ENCODE data around the gene RGSL1. TPM values are rescaled to one million over a fixed set of nuclear protein-coding genes. Genes with fewer than 3 reads are reported as not detected.

RGSL1 gene
- total RNA-seq, 2 experiments from 2014 or later = not detected

DNA sequence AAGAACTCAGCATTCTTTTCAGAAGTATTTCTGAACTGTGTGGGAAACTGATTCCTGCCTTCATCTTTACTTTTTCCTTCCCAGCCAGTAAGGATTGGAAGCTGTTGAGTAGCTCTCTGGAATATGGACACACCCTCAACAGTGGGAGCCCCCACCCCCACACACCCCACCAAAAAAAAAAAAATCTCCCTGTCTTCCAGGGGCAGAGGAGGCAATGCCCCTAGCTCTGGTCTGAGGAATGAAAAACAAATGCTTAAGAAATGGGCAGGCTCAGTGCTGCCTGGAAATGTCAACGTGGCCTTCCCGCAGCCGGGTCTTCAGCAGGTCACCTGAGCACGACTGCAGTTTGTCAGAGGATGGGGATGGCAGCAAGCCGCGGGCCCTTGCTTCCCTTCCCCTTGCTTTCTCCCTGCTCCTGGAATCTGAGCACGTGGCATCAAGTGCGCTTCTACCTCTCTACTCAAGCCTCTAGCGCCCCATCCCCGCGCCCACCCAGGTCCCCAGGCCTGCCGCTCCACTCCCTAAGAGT, 153.8 kb downstream of the RGSL1 start:
- no peak overlapping the region for H3K4me3 Mint-ChIP-seq
- DNase-seq (peak; percentile 60), ATAC-seq (peak; percentile 7)
- CTCF ChIA-PET = interaction anchor here (0.5 to 23.5 kb wide), 11 partner anchors 8 to 345 kb away, joined by 3 to 772 read pairs (median 3); partner anchors contain the start of gene NPL
- H3K36me3 Mint-ChIP-seq (ENCODE audit: low read depth) = peaks cover 11% of the 10 kb centered on the region
- H3K4me1 Mint-ChIP-seq = peaks cover 36% of the 10 kb centered on the region
- no peak overlapping the region for H3K27ac Mint-ChIP-seq
- POLR2A ChIA-PET = interaction anchor here (0.6 to 1.3 kb wide), 2 partner anchors 11 to 79 kb away, joined by 3 to 16 read pairs; no protein-coding TSS in a partner anchor
- no peaks in the 10 kb centered on the region for H3K9me3 Mint-ChIP-seq (ENCODE audit: low read depth)
- H3K27me3 Mint-ChIP-seq = peaks cover 2% of the 10 kb centered on the region
- intact Hi-C loops (cut with DNase I, micrococcal nuclease) = loop anchor here (1.0 to 10.0 kb wide), 10 partner anchors 12 to 1031 kb away; partner anchors contain the start of genes DHX9 (in 2 of the 2), ARPC5 (in 1 of the 2), NPL (in 1 of the 2) and SMG7 (in 1 of the 2)

DNA sequence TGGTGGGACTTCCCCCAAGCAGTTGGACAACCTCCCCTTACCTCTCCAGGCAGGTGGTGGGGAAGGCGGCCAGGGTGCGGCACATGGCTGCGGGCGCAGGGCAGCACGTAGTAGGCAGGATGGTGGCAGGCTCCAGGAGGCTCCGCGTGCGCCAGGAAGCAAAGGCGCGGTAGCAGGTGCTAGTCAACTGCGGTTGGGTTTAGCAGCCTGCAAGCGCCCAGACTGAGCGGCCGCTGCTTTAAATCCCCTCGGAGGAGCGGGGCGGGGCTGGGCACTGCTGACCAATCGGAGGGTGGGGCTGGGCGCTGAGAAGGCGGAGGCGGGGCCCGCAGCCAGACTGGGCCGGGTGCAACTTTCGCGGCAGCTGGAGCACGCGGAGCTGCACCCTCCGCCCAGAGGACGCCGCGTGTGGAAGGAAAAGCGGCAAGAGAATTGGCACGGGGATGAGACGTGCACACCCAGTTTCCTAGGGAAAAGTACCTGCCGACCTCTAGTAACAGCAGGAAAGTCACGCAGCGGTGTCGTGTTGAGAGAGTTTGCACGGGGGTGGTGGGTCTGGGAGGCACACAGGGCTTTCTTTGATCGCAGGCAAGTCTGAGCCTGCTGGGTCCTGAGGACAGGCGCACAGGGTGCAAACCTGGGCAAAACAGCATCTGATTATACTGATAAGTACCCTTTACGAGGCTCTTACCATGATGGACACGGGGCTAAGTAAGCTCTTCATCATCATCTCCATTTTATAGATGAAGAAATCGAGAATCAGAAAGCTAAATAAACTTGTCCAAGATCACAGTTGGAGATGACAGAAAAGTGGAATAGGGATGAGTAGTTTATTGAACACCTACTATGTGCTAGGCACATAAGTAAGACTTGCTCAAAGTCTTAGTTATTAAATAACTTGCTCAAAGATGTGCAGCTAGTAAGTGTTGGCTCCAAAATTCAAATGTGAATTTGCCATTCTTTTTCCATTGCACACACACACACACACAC, 154.5 kb downstream of the RGSL1 start, which contains the start of gene RGS16:
RGS16 (minus strand) TSS at position 215 of the 990 bp plus-strand sequence; CDS start at position 85, 130 bp downstream.
- DNase-seq = peak; percentile 97
- H3K4me3 Mint-ChIP-seq = no peak within 1 kb of the TSS
- H3K9me3 Mint-ChIP-seq (ENCODE audit: low read depth) = no peaks in the 10 kb centered on the region
- ChIA-PET CTCF (interaction anchor here (0.9 to 23.5 kb wide), 6 partner anchors 9 to 182 kb away, joined by 3 to 772 read pairs (median 17); partner anchors contain the start of gene NPL), POLR2A (interaction anchor here (0.7 to 3.6 kb wide), 2 partner anchors 11 to 14 kb away, joined by 3 to 23 read pairs; no protein-coding TSS in a partner anchor)
- peak within 1 kb of the TSS; percentile 70 for H3K27ac Mint-ChIP-seq
- ATAC-seq = peak; percentile 88
- peaks cover 4% of the 10 kb centered on the region for H3K36me3 Mint-ChIP-seq (ENCODE audit: low read depth)
- intact Hi-C loops (cut with DNase I, micrococcal nuclease) = loop anchor here (1.0 to 10.0 kb wide), 8 partner anchors 11 to 1030 kb away; partner anchors contain the start of genes DHX9 (in 2 of the 2), ARPC5 (in 1 of the 2), NPL (in 1 of the 2) and SMG7 (in 1 of the 2)
- H3K4me1 Mint-ChIP-seq = peaks cover 43% of the 10 kb centered on the region
- peaks cover 6% of the 10 kb centered on the region for H3K27me3 Mint-ChIP-seq

DNA sequence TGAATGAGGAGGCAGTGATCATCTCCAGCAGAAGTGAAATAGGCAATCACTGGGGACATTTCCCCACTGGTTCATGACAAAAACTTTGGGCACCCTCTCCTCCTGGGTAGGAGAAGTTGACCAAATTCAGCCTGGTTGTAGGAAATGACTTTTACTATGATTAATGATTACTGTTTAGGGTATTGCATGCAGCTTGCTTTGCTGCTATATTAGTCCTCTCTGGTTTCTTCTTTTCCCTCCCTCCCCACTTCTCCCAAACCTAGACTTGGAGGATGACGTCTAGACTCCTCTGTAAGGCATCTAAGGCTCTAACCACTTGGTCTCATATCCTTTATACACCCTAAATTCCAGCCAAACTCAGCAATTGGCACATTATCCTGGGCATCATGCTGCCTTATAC, 157.6 kb downstream of the RGSL1 start:
- DNase-seq (no peak), ATAC-seq (no peak)
- CTCF ChIA-PET = interaction anchor here (1.8 to 23.5 kb wide), 4 partner anchors 8 to 179 kb away, joined by 8 to 772 read pairs (median 36); partner anchors contain the start of gene NPL
- H3K9me3 Mint-ChIP-seq (ENCODE audit: low read depth) = no peaks in the 10 kb centered on the region
- H3K4me3 Mint-ChIP-seq = no peak overlapping the region
- peaks cover 23% of the 10 kb centered on the region for H3K27me3 Mint-ChIP-seq
- H3K36me3 Mint-ChIP-seq (ENCODE audit: low read depth) = no peaks in the 10 kb centered on the region
- intact Hi-C loops (cut with DNase I, micrococcal nuclease) = loop anchor here in 1 of 2 experiments (10.0 kb wide), 2 partner anchors 867 to 1027 kb away; partner anchors contain the start of genes ARPC5 and SMG7
- POLR2A ChIA-PET = interaction anchor here (3.6 kb wide), 1 partner anchor 8 kb away, joined by 23 read pairs; no protein-coding TSS in a partner anchor
- no peak overlapping the region for H3K27ac Mint-ChIP-seq
- H3K4me1 Mint-ChIP-seq = peaks cover 45% of the 10 kb centered on the region

DNA sequence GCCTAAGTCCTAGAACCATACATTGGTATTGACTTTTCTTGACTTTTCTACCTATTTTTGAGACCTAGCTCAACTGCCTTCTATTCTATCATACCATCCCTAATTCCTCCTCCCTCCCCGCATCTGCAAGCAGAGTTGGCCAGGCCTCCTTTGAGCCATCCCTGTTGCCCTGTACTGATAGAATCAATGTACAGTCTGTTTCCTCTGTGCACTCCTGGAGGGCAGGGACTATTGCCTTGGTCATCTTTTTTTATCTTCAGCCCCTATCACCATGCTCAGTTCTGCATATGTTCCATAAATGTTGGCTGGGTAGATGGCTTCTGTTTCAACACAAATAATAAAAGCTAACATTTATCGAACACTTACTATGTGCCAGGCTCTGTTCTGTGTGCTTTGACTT, 158.3 kb downstream of the RGSL1 start:
- POLR2A ChIA-PET = no interaction called here
- CTCF ChIA-PET = interaction anchor here (5.8 to 23.5 kb wide), 2 partner anchors 12 to 178 kb away, joined by 57 to 772 read pairs; partner anchors contain the start of gene NPL
- DNase-seq = no peak
- ATAC-seq = no peak
- H3K36me3 Mint-ChIP-seq (ENCODE audit: low read depth) = no peaks in the 10 kb centered on the region
- peaks cover 42% of the 10 kb centered on the region for H3K4me1 Mint-ChIP-seq
- intact Hi-C loops (cut with DNase I, micrococcal nuclease) = loop anchor here in 1 of 2 experiments (10.0 kb wide), 2 partner anchors 867 to 1027 kb away; partner anchors contain the start of genes ARPC5 and SMG7
- no peak overlapping the region for H3K27ac Mint-ChIP-seq
- H3K9me3 Mint-ChIP-seq (ENCODE audit: low read depth) = no peaks in the 10 kb centered on the region
- H3K4me3 Mint-ChIP-seq = no peak overlapping the region
- H3K27me3 Mint-ChIP-seq = peaks cover 28% of the 10 kb centered on the region

DNA sequence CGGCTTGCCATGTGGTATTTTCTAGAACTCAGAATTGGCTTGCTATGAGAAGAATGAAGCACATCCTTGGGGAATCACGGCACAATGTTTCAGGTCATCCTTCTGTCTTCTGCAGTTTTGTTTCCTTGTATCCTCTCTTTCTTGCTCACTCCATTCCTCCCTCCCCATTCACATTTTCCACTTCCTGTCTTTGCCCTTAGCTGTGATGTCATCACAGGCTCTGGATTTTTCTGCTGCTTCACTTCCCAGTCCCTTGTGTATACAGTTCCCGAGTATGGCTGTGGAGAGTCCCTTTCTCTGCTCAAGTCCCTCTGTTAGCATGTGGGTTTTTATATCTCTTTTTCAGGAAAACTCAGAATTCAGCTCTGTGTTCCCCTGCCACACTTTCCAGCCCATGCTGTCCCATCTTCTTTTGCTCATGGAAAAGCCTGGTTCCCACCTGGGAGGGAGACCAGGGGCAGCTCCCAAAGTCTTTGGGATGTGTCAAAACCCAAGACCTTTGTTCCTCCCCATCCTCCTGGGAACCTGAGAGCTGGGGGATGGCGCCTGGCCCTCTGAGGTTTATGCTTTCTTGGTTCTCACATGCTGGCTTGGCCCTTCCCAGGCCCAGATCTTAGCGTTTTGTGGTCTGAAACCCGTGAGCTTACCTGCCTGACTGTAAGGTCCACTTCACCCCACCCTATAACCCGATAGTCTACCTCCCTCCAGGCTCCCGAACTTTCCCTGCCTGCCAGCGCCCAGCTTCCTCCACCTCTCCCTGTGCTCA, 159.1 kb downstream of the RGSL1 start:
- no peaks in the 10 kb centered on the region for H3K9me3 Mint-ChIP-seq (ENCODE audit: low read depth)
- H3K27me3 Mint-ChIP-seq = peaks cover 35% of the 10 kb centered on the region
- H3K4me1 Mint-ChIP-seq = peaks cover 40% of the 10 kb centered on the region
- DNase-seq (no peak), ATAC-seq (no peak)
- H3K27ac Mint-ChIP-seq = peak overlapping the region; percentile 1
- H3K4me3 Mint-ChIP-seq = no peak overlapping the region
- ChIA-PET CTCF (interaction anchor here (5.8 to 23.5 kb wide), 2 partner anchors 13 to 177 kb away, joined by 57 to 772 read pairs; partner anchors contain the start of gene NPL), POLR2A (no interaction called here)
- H3K36me3 Mint-ChIP-seq (ENCODE audit: low read depth) = no peaks in the 10 kb centered on the region
- intact Hi-C loops (cut with DNase I, micrococcal nuclease) = loop anchor here in 1 of 2 experiments (10.0 kb wide), 2 partner anchors 866 to 1026 kb away; partner anchors contain the start of genes ARPC5 and SMG7

Other genes with a start within 250 kb of the RGSL1 start
- 10 to 100 TPM; 63.5 to 87.5 TPM for gene GLUL, start 58.4 kb upstream of the RGSL1 start, total RNA-seq
- not detected for gene TEDDM1, start 49.5 kb upstream of the RGSL1 start, total RNA-seq
- 1 to 10 TPM; 3.7 to 4.0 TPM for gene RNASEL, start 139.1 kb downstream of the RGSL1 start, total RNA-seq
- gene RGS16, start 154.2 kb downstream of the RGSL1 start, total RNA-seq = 10 to 100 TPM; 27.2 to 30.6 TPM
- gene RGS8, start 234.4 kb downstream of the RGSL1 start, total RNA-seq = not detected